Measurements from ENCODE around the gene PPOX.

Gene PPOX

GRCh38 chr1:161197560-161198193, 31.5 kb downstream of the PPOX start:
- DNase-seq (ENCODE audit: low read depth in 2 of 2), result no peak

GRCh38 chr1:161198194-161198896, 32.1 kb downstream of the PPOX start:
- DNase-seq (ENCODE audit: low read depth in 2 of 2), result no peak

GRCh38 chr1:161198897-161199431, 32.7 kb downstream of the PPOX start, which contains the start of gene ADAMTS4:
ADAMTS4 (minus strand) TSS chr1:161199054; CDS start chr1:161198627, 427 bp downstream.
- no peak for DNase-seq (ENCODE audit: low read depth in 2 of 2)

- DNase-seq (ENCODE audit: low read depth in 2 of 2), result no peak
Measured at GRCh38 chr1:161199506-161200139, 33.4 kb downstream of the PPOX start.

GRCh38 chr1:161200421-161200991, 34.3 kb downstream of the PPOX start:
- DNase-seq (ENCODE audit: low read depth in 2 of 2), result no peak

- no peak for DNase-seq (ENCODE audit: low read depth in 2 of 2)
Measured at GRCh38 chr1:161200992-161201835, 35.0 kb downstream of the PPOX start.

- peak; percentile 68 to 86 for DNase-seq (ENCODE audit: low read depth in 2 of 2)
Measured at GRCh38 chr1:161201836-161202712, 35.8 kb downstream of the PPOX start, which contains the start of gene NDUFS2. NDUFS2 (plus strand) TSS chr1:161202367; CDS start chr1:161202386, 19 bp downstream.

GRCh38 chr1:161206411-161207140, 40.4 kb downstream of the PPOX start:
- no peak for DNase-seq (ENCODE audit: low read depth in 2 of 2)

GRCh38 chr1:161207173-161207572, 40.9 kb downstream of the PPOX start:
- no peak for DNase-seq (ENCODE audit: low read depth in 2 of 2)

GRCh38 chr1:161209790-161210409, 43.7 kb downstream of the PPOX start:
- DNase-seq (ENCODE audit: low read depth in 2 of 2), result peak in 1 of 2 donors; percentile 51

- no peak for DNase-seq (ENCODE audit: low read depth in 2 of 2)
Measured at GRCh38 chr1:161214369-161214768, 48.1 kb downstream of the PPOX start.

GRCh38 chr1:161215076-161215475, 48.9 kb downstream of the PPOX start, which contains the start of gene FCER1G:
FCER1G (plus strand) TSS chr1:161215295; CDS start chr1:161215322, 27 bp downstream.
- no peak for DNase-seq (ENCODE audit: low read depth in 2 of 2)

- no peak for DNase-seq (ENCODE audit: low read depth in 2 of 2)
Measured at GRCh38 chr1:161216945-161217712, 50.9 kb downstream of the PPOX start.

GRCh38 chr1:161217831-161218230, 51.6 kb downstream of the PPOX start:
- DNase-seq (ENCODE audit: low read depth in 2 of 2), result no peak

GRCh38 chr1:161218301-161219077, 52.3 kb downstream of the PPOX start:
- no peak for DNase-seq (ENCODE audit: low read depth in 2 of 2)

GRCh38 chr1:161219078-161219892, 53.1 kb downstream of the PPOX start:
- DNase-seq (ENCODE audit: low read depth in 2 of 2), result no peak

Data from stimulated activated CD4-positive, alpha-beta T cell treated with anti-CD3 and anti-CD28 coated beads, Interleukin-1b, Interleukin-23, amount 100 ng/mL, for 1 hour (primary cell).